ENCODE data around the gene CDH20.

DNA sequence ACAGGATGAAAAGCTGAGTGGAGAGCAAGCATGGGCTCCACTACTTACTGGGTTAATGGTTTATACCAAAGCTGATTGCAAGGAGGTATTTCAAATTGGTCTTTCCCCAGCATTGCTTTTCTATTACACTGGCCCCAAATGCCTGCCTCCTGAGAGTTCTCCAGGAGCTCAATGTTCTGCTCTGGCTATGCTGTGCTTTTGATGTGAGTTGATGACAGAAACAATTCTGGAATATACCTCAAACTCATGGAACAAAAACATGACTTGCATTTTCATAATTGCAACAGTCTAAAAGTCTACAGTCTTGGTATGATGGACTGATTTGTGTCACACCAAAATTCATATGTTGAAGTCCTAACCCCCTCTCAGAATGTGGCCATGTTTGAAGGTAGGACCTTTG lies 258.0 kb downstream of the CDH20 start:
- TF ChIP-seq, protein P1, sequence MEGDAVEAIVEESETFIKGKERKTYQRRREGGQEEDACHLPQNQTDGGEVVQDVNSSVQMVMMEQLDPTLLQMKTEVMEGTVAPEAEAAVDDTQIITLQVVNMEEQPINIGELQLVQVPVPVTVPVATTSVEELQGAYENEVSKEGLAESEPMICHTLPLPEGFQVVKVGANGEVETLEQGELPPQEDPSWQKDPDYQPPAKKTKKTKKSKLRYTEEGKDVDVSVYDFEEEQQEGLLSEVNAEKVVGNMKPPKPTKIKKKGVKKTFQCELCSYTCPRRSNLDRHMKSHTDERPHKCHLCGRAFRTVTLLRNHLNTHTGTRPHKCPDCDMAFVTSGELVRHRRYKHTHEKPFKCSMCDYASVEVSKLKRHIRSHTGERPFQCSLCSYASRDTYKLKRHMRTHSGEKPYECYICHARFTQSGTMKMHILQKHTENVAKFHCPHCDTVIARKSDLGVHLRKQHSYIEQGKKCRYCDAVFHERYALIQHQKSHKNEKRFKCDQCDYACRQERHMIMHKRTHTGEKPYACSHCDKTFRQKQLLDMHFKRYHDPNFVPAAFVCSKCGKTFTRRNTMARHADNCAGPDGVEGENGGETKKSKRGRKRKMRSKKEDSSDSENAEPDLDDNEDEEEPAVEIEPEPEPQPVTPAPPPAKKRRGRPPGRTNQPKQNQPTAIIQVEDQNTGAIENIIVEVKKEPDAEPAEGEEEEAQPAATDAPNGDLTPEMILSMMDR (IDR thresholded peaks at IDR 0.05) = no peak
- TF ChIP-seq POLR2AphosphoS5 (IDR thresholded peaks at IDR 0.05; ENCODE audit: insufficient read depth in 1 of 2, low read depth in 1 of 2) = no peak

Measured in vagina (tissue), 2 donors.